GM19025 (cell line): ENCODE measurements around the gene ADAMTS13.
"Not testable (repeated sequence)": the region's sequence is repeated elsewhere in the genome, so short reads cannot be mapped to it uniquely, and the experiment has no call there.

Experiments used
- ATAC-seq: cut with Tn5 transposase; IDR thresholded peaks from one replicate; pipeline ENCODE4 v1.9.1; 2021; ENCODE audit warnings: mild to moderate bottlenecking, low read depth, moderate library complexity; ENCODE audit not compliant: unreplicated experiment

The ADAMTS13 gene

DNA sequence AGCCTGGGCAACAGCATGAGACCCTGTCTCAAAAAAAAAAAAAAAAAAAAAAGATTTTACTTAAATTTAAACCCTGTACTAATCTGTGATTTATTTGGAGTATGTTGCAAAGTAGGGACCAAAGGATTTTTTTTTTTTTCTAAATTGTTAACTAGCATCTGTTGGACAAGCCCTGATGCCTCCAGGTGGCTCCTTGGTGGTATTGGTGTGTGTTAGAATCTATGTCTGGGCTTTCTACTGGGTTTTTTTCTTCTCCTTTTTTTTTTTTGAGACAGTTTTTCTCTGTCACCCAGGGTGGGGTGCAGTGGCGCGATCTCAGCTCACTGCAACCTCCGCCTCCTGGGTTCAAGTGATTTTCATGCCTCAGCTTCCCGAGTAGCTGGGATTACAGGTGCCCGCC lies 29.7 kb downstream of the ADAMTS13 start:
- ATAC-seq, result not testable (repeated sequence)

- ATAC-seq, result no peak
Measured at GRCh38 chr9:133452562-133452961, 30.4 kb downstream of the ADAMTS13 start.

- no peak for ATAC-seq
Measured at GRCh38 chr9:133453651-133454050, 31.5 kb downstream of the ADAMTS13 start.

DNA sequence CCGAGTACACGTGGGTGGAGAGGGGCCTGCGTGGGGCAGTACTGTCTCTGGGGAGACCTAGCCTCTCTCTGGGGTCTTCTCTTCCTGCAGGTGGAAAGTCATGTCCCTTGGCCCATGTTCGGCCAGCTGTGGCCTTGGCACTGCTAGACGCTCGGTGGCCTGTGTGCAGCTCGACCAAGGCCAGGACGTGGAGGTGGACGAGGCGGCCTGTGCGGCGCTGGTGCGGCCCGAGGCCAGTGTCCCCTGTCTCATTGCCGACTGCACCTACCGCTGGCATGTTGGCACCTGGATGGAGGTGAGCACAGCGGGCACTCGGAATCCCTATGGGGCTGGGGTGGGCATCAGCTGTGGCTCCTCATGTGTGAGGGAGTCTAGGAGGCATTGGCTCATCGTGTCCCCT lies 32.2 kb downstream of the ADAMTS13 start:
- ATAC-seq, result no peak

DNA sequence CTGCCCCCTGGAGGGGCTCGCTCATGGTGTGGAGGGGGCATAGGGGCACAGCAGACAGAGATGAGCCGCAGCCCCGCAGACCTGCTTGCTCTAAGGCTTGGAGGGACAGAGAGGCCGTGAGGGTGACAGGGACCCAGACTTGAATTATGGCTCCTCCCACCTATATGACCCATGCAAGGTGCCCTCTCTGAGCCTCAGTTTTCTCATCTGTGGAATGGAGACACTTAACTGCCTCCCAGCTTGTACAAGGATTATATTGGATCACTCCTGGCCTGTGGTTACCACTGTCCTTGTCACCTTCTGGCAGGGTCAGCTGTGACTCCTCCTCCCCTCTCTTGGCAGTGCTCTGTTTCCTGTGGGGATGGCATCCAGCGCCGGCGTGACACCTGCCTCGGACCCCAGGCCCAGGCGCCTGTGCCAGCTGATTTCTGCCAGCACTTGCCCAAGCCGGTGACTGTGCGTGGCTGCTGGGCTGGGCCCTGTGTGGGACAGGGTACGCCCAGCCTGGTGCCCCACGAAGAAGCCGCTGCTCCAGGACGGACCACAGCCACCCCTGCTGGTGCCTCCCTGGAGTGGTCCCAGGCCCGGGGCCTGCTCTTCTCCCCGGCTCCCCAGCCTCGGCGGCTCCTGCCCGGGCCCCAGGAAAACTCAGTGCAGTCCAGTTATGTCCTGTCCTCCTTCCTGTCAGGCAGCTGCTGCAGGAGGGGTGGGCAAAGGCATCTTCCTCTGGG lies 32.9 kb downstream of the ADAMTS13 start:
- ATAC-seq, result no peak

- ATAC-seq, result no peak
Measured at GRCh38 chr9:133455936-133456335, 33.8 kb downstream of the ADAMTS13 start.

- ATAC-seq, result no peak
Measured at GRCh38 chr9:133456409-133456808, 34.2 kb downstream of the ADAMTS13 start.

- ATAC-seq, result no peak
Measured at GRCh38 chr9:133457233-133457632, 35.1 kb downstream of the ADAMTS13 start.

DNA sequence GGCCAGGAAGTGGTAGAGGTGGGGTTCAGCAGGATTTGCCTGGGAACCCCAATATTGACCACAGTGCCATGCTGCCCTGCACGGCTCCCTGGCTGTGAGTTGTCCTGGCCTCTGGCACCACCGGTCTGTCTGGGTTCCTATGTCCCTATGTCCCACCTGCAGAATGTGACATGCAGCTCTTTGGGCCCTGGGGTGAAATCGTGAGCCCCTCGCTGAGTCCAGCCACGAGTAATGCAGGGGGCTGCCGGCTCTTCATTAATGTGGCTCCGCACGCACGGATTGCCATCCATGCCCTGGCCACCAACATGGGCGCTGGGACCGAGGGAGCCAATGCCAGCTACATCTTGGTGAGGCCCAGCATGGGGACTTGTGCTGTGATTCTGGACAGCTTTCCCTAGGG lies 35.6 kb downstream of the ADAMTS13 start:
- ATAC-seq, result no peak

- ATAC-seq, result no peak
Measured at GRCh38 chr9:133458643-133459312, 36.6 kb downstream of the ADAMTS13 start.

- ATAC-seq, result peak; percentile 77
Measured at GRCh38 chr9:133459476-133460404, 37.6 kb downstream of the ADAMTS13 start, which contains the start of gene CACFD1. Gene CACFD1 (plus strand): TSS chr9:133459978. CDS start chr9:133460067, 89 bp downstream.

- ATAC-seq, result peak; percentile 20
Measured at GRCh38 chr9:133460405-133461175, 38.4 kb downstream of the ADAMTS13 start.

GRCh38 chr9:133461975-133462374 lies 39.8 kb downstream of the ADAMTS13 start:
- no peak for ATAC-seq

DNA sequence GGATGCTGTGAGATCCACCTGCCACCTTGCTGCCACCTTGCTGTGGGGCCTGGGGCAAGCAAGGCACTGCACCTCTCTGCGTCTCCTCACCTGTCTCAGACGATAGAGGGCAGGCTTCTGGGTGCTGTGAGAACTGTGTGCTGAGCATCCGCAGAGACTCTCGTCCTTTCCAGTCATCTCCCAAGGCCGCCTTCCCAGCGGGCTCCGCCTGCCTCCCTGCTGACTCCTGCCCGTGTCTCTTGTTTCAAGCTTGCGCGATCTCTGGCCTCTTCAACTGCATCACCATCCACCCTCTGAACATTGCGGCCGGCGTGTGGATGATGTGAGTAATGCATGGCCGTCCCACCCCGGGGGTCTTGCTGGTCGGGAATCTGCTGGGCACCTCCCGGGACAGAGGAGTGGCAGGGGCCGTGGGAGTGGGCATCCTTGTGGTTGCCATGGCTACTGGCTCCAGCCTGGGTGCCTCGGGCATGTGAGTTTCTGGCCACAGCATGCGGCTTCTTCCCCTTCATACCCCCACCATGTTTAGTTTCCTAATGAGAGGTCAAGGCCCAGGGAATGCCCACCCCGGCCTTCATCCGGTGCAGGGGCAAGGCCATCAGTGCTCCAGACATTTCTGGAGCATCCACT lies 41.2 kb downstream of the ADAMTS13 start:
- ATAC-seq, result no peak

DNA sequence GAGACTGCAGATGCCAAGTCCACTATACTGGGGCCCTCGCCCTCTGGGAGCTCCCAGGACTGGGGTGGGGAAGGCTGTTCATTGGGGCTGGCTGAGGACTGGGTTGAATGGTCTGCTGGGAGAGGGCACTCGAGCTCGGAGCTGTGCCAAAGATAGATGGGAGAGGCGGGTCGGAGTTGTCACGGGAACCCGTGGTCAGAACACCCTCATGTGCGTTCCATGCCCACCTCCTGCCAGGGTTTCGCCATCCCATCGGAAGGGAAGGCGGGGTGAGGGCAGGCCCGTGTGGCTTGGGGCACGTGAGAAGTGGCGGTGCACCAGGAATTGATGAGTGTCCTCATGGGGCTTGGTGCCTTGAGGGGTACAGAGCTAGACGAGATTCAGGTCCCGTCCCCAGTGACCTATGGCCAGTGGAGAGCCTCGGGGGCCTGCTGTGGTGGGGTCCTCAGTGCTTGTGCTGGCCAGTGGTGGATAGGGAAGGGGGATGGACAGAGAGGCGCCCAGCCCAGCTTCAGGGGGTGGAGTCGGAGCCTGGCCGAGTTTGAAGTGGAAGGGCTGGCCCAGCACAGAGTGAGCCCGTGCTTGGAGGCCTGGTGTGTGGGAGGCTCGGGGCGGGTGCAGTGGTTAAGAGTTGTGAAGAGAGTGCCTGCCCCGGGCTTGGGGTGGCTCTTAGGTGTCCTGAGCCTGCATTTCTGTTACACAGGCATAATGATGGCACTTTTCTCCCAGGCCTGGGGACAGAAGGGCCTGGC lies 41.9 kb downstream of the ADAMTS13 start:
- ATAC-seq, result no peak

DNA sequence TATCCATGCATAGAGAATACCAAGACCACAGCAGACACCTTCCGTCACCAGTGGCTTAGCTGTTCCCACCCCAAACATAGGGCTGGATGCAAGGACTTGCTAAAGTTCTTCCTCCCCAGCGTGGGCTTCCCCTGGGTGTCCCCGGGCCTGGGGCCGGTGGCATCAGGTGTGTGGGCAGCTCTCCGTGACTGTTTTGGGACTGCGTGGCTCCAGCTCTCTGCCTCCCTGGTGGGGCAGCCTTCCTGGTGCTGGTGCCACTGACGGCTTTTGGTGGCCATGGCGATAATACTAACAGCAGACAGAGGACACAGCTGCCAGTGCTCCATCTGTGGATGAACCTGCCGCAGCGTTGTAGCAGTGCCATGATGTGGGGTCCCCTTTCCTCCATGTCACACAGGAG lies 42.5 kb downstream of the ADAMTS13 start:
- ATAC-seq, result no peak

DNA sequence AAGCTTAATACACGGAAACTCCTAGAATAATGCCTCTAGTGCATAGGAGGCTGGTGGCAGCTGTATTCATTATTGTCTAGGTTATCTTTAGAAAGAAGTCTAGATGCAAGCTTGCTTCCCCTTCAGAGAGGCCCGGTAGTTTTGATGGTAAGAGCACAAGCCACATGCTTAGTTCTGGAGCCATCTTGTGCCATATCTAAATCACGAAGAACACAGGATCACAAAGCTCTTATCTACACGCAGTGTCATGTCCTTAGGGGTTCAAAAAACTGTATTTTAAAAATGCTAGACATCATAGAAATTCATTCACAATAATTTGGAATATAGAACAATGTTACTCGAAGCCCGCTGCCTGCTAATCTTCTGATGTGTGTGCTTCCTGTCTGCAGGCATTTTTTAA lies 43.8 kb downstream of the ADAMTS13 start:
- no peak for ATAC-seq

GRCh38 chr9:133467101-133467500 lies 44.9 kb downstream of the ADAMTS13 start:
- ATAC-seq, result no peak

DNA sequence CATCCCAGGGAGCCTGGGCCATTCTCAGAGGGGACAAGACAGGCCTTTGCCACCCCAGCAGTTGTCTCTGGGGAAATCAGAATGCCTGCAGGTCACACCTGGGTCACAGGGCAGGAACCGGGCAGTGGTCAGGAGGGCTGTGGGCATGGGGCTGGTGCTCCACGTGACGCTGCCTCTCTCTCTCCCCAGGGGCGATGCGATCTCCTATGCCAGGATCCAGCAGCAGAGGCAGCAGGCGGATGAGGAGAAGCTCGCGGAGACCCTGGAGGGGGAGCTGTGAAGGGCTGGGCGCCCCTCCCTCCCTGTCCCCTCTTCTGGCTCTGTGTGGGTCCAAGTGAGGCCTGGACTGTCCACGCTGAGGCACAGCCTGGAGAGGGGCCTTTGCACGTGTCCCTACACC lies 46.2 kb downstream of the ADAMTS13 start:
- ATAC-seq, result no peak
